HuH-7.5 (cell line): Measurements from ENCODE around the gene ZNF14.
A peak's percentile ranks its signal among the peaks of the same experiment; 100 is the strongest.
"Not testable (repeated sequence)": the region's sequence is repeated elsewhere in the genome, so short reads cannot be mapped to it uniquely, and the experiment has no call there.

Experiments
- DNase-seq: peaks from one replicate; pipeline ENCODE4 v3.0.0; 2011; ENCODE audit warnings: low spot score

Gene ZNF14

DNA sequence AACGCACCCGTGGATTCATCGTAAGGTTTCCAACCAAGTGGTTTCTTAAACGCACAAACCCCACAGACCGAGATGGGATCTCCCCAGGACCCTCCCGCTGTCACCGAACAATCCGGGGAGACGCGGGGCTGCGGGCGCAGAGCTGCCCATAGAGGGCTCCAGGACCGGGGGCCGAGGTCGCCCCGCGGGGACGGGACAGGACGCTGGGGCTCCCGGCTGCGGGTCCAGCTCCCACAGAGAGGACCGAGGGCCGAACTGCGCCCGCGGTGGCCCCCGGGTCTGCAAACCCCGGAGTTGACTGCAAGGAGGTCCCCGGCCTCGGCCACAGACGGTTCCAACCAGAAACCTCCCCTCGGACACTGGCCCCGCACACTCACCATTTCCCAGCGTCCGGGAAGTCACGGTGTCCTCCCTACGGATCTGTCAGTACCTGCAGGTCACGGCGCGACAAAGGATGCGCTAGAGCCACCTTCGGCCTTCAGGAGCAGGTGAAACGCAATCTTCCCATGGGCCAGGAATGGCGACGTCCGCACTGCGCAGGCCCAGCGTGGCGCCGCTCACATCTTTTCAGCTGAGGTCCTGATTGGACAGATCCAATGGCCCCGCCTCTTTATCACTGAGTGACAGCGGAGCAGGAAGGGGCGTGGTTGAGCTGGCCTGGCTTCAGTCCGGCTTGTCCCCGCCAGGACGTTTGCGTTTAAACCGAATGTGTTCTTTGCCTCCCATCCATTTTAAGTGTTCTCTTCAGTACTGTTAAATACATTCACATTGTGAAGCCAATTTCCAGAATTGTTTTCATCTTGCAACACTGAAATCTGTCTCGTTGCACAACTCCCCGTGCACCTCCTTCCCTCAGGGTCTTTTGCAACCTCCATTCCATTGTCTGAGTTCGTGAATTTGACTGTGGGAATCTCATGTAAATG, at the start of gene ZNF14:
ZNF14 (minus strand) TSS at position 534 of the 923 bp plus-strand sequence; CDS start at position 380, 154 bp downstream.
- DNase-seq = peak; percentile 100

DNA sequence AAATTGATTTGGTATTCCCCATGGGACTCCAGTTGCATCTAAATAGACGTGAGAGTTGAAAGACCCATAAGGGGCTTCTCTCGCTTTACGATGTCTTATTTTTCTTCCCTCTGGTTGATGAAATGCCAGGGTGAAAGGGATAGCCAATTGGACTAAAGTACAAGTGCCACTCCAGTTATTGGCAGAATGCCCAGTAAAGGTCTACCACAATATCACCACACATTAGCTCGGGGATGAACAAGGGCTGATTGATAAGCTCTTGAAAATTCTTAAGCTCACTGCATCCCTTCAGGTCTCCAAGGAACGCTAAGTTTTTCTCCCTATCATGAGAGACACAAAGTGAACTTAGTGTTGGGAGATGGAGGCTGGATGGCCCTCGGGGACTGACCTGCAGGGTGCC, 48.9 kb upstream of the ZNF14 start:
- not testable (repeated sequence) for DNase-seq

DNA sequence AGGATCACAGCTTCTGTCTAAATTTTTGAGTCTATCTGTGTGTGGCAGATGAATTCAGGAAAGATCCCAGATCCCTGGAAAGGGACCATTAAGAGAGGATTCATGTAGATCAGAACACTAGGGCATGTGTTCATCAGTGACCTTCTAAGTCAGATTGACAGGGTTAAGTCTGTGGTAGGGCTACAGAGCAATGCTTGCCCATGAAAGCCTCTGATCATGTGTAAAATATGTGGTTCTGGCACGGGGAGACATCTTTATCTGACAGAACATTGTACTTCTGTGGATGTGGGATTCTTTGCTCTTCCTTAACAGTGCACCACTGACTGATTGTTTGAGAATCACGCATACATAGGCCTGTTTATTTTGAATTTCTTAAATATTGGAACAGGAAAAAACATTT, 45.8 kb upstream of the ZNF14 start:
- DNase-seq = no peak

DNA sequence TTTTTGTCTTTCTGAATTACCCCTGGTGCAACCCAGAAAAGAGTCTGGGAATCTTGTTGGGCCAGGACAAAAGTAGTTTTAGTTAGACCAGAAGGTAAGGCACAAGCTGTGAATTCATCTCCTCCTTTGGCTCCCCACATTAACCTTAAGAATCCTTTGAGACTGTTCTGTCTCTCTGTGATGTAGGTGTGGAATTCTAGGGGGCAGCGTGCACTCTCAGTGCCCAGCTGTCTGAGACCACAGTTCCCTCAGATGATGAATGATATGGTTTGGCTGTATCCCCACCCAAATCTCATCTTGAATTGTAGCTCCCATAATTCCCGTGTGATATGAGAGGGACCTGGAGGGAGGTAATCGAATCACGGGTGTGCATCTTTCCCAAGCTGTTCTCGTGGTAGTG, 44.8 kb upstream of the ZNF14 start:
- DNase-seq = no peak

DNA sequence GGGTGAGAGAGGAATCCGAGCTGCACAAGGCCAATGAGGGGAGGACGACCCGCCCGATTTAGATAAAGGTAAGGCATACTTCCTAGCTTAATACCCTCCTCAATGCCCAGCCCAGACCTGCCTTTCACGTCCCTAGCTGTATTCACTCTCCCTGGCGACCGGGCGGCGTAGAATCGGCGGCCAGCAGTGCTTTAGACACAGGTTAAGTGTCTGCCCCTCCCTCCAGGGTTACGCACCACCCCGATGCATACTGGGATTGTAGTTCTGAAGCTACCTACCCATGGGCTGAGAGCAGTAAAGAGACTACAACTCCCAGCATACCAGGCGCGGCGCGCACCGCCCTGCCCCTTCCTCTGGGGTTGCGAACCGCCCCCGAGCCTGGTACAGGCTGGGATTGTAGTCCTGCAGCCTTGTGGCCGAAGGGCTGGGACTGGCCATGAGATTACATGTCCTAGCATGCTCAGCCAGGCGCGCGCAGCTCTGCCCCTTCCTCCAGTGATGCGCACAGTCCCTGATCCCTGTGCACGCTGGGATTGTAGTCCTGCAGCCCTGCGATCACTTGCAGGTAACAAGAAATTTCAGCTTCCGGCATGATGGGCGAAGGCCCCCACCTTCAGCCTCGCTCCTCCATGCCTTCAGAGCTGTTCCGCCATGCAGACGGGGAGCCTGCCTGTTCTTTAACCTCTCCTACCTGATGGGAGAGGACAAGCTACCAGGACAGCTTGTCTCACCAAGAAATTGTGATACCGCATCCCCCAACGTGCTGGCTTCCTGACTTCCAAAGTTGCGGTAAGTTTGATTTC, 43.5 kb upstream of the ZNF14 start:
- peak; percentile 92 for DNase-seq

DNA sequence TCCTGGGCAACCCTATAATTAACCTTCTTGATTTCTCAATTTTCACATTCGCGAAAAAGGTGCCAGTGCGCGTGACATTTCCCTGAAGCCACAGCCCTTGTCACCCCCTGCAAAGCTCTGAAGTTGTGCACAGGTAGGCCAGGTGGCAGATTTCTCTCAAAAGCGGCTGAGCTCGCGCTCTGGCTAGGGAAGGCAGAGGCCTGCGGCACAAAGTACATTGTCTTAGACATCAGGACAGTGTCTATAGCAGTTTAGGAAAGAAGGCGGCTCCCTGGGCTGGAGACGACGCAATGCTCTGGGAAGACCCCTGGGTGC, 42.9 kb upstream of the ZNF14 start:
- no peak for DNase-seq

DNA sequence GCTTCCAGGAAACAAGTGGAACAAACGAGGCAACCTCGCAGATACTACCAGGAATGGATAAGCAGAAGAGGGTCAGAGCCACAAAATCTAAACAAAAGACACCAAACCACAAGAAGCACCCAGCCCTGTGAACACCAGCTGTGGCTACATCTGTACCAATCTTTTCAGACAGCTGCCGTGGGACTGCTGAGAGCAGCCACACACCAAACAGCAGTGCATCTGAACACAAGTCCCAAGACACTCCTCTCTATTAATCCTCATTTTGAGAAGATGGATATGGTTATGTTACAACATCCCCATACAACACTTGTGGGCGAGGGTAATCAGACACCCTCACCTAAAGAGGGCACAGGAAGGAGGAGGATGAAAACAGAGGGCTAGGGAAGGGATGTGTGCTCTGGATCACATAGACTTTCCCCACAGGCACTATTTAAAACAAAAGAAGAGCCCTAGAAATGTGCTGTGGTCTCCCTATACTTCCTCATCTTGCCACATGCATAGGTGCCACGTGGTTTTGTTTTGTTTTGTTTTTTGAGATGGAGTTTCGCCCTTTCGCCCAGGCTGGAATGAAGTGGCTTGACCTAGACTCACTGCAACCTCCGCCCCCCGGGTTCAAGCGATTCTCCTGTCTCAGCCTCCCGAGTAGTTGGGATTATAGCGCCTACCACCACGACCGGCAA, 41.6 kb upstream of the ZNF14 start:
- no peak for DNase-seq

DNA sequence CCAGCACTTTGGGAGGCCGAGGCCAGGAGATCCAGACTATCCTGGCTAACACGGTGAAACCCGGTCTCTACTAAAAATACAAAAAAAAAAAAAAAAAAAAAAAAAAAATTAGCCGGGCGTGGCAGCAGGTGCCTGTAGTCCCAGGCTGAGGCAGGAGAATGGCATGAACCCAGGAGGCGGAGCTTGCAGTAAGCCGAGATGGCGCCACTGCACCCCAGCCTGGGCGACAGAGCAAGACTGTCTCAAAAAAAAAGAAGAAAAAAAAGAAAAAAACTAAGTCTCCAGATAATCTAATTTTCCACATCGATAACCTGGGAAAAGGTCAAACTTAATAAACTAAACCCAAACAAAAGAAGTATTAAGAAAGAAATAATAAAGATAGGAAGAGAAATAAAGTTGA, 39.1 kb upstream of the ZNF14 start:
- DNase-seq = not testable (repeated sequence)

DNA sequence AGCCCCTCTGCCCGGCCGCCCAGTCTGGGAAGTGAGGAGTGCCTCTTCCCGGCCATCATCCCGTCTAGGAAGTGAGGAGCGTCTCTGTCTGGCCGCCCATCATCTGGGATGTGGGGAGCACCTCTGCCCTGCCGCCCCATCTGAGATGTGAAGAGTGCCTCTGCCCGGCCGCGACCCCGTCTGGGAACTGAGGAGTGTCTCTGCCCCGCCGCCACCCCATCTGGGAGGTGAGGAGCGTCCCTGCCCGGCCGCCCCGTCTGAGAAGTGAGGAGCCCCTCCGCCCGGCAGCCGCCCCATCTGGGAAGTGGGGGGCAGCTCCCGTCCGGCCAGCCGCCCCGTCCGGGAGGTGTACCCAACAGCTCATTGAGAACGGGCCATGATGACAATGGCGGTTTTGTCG, 37.1 kb upstream of the ZNF14 start:
- not testable (repeated sequence) for DNase-seq

DNA sequence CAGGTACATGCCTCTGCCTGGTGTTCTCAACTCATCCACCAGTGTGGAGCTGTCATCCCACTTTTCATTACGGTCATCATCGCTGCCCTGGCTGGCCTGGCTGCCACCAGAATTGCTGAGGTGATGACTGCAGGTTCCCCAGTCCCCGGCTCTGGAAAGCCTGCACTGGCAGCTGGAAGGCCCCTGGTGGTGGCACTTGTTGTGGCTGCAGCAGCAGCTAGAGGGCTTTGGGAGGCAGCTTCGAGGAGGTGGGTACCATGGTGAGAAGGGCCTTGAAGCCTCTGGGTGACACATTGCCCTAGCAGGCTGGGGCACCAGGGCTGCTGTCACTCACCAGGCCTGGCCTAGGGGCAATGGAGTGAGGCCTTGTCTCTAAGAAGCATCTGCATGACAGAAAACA, 25.3 kb upstream of the ZNF14 start:
- no peak for DNase-seq

DNA sequence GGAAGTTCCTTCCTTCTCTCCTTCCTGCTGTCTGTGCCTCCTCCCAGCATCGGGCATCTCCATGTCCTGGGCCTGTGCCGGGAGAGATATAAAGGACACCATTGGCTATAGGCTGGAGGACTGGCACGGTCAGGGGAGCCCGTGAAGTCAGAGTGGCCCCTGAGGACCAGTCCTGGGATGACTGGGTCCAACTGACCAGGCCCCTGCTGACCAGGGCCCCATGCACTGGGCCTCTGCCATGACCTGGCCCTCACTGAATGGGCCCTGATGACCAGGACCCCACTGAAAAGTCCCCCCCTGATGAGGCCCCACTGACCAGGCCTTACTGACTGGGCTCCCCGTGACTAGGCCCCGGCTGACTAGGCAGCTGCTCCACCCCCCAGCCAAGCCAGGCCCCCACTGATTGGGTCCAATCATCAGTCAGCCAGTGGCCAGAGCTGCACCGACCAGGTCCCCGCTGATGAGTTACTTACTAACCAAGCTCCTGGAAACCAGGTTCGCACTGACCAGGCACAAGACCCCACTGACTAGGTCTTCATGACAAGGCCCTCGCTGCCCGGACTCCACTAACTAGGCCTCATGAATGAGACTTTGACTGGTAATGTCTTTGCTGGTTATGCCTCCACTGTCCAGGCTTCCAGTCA, 20.0 kb upstream of the ZNF14 start:
- DNase-seq = no peak

DNA sequence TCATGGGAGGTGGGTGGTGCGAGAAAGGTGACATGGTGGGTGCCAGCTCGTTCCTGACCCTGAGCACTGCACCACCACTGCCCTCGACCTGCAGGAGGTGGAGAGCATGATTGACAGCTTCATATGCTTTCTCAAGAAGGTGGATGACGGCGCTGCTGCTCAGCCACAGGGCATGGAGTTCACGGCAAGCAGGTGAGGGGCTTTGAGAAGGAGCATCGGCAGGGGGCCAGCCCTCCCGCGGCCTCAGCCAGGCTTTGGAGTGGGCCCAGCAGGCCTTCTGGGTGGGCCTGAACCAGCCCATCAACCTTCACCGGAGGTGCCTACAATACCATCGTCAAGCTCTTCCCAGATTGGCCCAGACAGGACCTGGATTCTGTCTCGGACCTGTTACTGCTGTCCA, 18.9 kb upstream of the ZNF14 start:
- DNase-seq = no peak

DNA sequence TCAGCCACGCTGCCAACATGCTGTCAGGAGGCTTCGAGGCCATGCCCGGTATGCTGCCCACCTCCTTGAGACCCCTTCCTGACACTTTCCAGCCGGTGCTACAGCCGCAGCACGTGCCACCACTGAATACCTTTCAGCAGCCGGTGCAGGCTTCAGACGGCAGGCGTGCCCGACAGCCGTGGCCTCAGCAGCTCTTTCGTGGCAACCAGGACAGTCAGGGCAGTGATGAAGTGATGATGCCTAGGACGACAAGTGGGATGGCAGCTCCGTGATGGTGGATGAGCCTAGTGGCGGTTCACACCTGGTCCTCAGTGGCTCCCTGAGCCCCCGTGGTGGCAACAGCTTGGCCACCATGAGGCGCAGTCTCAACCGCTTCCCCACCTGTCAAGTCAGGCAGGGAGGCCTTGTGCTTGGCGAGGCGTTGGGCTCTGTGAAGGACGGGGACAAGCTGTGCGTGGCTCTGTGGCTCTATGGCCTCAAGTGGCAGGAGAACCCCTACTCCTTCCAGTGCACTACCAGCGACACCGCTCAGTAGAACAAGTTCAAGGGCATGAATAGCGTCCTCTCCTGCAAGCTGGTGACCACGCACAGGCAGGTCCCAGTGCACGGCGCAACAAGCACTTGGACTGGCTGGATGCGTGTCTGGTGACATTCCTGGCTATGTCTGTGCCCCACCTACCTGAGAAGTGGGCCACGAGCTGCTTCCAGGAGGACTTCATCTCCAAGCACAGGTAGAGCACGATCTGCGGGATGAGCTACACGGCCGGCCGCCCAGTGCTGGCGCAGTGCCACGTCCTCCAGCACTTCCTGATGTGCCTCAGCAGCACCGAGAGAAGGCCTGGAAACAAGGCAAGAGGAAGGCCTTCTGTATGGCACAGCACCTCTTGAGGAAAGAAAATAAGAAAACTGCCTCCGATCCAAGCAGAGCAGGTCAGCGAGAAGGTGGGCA, 18.2 kb upstream of the ZNF14 start:
- no peak for DNase-seq

DNA sequence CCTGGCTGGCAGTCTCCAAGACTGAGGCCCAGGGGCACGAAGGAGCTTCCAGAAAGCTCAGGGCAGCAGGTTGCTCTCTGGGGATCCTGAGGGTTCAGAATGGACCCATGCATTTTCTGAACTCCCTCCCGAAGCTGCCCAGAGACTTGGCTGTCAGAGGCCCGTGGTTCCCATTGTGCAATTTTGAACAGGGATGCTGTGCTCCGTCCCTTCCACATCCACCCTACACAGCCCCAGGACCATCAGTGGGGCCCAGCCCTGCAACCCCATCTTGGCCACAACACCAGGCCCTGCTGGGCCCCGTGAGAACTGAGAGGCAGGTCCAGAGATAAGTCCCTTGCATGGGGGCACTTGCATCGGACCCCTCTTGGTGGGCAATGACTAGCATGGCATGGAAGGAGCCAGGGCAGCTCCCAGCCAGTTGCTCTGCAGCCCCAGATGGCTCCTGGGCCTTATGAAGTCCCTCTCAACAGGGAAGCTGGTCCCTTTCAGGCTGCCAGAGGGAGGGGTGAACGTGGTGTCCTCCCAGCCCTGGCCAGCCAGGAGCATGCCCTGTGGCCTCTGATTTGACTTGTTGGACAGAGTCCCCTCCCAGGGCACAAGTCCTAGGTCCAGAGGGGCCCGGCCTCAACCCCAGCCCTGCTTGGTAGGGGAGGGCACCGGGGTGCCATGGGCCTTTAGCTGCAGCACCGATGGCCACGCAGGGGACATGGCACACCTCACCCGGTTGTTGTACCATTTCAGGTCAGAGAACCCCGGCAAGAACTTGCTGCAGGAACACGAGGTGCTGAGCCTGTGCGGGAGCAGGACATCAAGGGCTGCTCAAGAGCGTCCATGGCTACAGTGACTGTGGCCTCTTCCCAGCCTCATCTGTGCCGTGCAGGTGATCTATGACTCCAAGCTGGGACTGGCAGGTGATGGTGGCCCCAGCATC, 17.3 kb upstream of the ZNF14 start:
- DNase-seq = no peak

DNA sequence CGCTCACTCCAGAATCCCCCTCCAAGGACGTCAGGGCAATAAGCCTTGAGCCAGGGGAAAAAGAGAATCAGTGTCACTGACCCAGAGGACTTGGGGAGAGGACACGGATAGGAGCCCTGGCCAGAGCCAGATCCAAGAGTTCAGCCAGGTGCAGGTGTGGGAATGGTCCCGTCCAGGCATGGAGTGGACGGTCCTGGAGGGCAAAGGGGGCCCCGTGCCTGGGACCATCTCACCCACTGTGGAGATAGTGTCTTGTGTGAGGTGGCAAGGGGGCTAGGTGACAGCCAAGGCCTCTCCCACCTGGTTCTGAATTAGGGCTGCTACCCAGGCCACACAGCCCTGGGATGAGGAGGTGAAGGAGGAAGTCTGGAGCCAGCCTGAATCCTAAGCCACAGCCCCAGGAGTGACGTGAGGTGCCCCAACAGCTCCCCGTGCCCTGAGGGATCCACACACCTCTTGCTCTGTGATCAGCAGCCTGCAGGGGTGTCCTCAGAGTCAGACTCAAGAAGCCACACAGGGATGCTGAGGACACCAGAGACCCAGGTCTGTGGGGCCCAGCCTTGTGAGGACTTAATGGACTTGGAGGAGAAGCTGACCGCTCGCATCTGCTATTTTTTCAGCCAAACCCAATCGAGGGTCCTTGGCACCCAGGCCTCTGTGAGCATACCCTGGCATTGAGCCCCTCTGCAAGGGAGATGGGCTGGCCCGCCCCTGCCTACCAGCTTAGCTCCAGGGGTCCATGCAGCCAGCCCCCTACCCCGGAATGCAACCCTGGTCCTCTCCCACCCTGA, 16.4 kb upstream of the ZNF14 start:
- DNase-seq = no peak

DNA sequence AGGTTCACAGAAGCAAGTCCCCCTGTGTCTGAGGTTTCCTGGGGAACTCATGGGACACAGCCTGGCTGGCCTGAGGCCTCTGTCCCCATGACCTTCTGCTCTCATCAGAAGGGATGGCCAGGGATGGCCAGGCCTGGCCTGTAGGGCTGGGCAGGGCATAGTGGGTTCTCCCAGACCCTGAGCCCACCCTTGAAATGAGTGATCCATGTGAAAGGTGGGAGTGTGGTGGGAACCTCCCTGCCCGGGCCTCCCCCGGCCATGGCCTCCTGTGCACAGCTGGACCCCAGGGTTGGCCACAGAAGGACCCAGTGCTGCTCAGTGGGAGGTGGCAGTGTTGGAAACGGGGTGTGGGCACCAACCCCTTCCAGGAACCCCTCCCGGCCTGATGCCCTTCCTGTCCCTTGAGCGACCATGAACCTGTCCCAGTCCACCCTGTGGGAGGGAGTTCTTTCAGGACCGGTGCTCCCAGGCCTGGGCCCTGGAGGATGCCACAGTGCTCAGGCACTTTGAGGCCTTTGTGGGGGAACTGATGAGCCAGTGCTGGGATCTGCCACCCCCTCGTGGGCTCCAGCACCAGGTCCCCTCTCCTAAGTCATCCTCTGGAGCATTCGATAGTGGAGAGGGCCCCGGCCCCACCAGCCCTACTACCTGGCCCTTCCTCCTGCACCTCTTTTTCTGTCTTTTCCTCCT, 15.5 kb upstream of the ZNF14 start:
- no peak for DNase-seq

DNA sequence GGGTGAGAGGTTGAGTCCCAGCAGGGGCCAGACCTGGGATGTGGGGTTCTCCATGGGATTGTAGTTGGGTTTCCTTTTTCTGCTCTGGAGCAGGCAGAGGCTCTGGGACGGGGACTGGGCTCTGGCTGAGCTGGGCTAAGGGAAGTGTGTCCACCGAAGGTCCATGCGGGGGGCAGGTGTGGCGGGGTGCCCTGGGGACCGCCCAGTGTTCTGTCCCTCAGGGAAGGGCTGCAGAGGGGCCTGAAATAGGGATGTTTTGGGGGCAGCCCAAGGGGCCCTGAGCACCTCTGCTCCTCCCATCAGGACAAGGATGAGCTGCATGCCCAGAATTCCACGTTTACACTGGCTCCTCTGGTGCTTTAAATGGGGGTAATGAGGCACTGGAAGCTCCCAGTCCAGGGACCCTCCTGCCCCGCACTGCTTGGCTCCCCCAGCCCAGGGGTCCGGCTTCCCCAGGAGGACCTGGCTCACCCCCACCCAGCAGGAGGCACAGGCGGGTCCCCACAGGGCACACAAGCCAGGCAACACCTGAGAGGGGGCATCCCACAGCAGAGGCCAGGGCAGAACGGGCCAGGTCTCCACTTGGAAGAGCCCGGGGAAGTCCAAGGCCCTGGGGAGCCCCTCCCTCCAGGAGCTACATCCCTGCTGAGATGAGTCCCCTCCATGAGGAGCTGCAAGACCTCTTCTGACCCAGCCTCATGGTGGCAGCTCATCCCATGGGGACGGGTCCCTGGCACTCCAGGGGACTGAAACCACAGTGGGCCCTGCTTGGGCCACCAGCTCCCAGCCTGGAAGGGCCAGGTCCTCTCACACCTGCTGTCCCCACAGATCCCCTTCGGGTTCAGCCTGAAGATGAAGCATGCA, 14.7 kb upstream of the ZNF14 start:
- no peak for DNase-seq
